ENCODE results near the gene PCSK4.
"Not testable (repeated sequence)": the region's sequence is repeated elsewhere in the genome, so short reads cannot be mapped to it uniquely, and the experiment has no call there.

- not testable (repeated sequence) for TF ChIP-seq CTCF (IDR thresholded peaks at IDR 0.05; ENCODE audit: insufficient read depth, low read length, poor library complexity, severe bottlenecking); EZH2phosphoT487 (conservative IDR thresholded peaks at IDR 0.05; ENCODE audit: low read length)
Observed at GRCh38 chr19:1477056-1477455, 13.1 kb downstream of the PCSK4 start.

All from SU-DHL-6 (cell line).